HG02763 (cell line): ENCODE results near the gene SS18L1.

Experiments used
- ATAC-seq: cut with Tn5 transposase; IDR thresholded peaks from one replicate; pipeline ENCODE4 v1.9.1; 2021; ENCODE audit warnings: mild to moderate bottlenecking, moderate library complexity; ENCODE audit not compliant: unreplicated experiment

SS18L1 gene

DNA sequence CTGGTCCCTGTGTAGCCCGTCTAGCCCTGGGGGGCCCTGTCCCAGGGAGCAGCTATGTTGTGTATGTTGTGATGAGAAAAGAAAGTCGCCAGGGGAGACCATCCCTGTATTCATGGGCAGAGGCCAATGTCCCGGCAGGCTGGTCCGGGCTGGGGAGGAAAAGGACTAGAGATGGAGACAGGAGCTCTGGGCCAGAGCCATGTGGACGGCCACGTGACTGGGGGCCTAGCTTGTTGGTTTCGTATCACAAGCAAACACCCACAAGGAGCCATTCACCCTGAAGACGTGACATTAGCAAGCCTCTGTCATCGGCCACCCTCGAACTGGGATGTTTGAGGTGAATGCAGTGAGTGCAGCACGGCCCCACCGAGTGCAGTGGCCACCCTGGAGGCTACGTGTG, 79.4 kb downstream of the SS18L1 start:
- no peak for ATAC-seq

DNA sequence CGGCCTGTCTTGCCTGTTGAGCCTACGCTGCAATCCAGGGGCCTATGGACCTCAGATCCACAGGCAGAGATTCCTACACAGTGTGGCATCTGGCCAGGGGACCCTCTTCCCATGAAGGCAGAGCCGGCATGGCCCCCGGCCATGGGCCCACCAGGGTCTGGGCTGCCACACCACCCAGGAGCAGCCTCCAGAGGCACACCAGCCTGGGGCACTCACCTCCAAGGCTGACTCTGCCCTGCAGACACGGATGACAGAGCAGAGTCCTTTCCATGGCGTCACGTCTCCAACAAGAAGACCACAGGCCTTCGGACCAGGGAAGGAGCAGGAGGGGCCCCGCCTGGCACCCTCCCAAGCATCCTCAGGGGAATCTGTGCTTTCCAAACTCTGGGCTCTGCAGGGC, 80.0 kb downstream of the SS18L1 start:
- ATAC-seq, result no peak

DNA sequence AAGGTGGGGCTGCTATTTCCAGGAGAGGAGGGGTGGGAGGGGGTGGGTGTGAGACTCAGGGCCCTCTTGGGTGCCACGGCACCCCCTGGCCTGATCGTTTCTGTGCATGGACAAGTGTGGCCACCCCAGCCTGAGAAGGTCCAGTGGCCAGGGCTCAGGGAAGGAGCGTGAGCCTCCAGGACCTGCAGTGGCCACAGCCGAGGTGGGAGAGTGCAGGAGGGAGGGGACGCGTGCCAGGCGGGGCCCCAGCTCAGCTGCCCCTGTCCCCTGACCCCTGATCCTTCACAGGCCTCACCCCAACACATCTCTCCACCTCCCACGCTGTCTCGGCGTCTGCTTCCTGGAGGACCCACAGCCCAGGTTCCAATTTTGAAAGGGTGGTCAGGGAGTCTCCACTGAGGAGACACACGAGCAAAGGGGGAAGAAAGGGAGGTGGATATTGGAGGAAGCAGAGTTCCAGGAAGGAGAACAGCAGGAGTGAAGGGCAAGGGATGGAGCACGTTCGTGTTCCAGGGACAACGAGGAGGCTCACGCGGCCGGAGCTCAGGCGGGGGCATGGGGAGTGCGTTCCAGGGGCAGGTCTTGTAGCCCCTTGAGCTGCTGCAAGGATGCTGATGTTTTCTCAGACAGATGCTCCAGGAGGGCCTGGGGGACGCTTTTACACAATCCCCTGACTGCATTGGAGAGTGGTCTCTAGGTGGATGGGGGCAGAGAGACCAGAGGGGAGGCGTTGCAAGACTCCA, 80.7 kb downstream of the SS18L1 start:
- no peak for ATAC-seq

DNA sequence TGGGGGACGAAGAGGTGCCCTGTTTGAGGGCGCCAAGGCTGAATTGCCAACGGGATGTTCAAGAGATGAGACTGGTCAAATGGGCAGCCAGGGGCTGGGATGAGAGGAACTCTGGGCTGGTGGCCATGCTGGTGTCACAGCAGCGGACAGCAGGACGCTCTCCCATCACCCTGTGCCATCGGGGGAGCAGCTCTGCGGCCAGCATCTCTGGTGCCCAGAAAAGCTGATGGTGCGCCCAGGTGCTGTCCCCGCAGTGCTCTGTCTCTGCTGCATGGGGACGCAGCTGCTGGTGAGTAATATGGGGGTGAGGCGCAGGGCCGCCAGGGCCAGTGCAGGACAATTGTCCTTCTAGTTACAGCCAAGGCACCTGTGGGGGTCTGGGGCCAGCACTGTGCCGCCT, 81.5 kb downstream of the SS18L1 start:
- ATAC-seq, result no peak

DNA sequence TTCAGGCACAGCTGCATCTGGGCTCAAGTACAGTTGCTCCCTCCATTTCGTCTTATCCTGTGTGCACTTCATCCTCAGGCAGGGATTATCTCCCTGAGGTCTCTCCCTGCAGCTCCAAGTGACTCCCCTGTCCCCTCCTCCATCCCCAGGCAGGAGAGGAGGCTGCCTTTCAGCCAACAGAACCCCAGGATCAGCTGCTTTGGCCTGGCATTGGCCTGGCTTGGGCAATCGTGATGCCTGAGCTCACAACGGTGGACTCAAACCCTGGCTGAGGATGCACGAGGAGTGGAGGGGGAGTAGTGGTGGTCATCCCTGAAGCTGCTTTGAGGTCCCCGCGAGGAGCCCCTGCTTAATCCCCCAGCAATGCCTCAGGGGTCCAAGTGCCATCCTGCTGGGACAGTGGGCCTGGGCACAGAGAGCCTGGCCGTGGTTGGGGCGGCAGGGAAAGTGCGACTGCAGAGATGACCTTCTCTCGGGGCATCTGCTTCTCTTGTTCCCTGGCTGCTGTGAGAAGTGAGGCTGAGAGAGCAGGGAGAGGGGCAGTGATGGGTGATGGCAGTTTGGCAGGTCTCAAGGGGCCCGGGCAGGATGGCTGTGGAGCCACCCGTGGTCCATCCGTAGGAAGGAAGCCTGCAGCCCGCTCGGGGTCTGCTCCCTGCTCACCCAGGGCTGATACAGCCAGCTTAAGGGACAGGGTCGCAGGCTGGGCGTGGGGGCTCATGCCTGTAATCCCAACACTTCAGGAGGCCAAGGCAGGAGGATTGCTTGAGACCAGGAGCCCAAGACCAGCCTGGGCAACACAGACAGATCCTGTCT, 82.5 kb downstream of the SS18L1 start:
- ATAC-seq, result no peak

DNA sequence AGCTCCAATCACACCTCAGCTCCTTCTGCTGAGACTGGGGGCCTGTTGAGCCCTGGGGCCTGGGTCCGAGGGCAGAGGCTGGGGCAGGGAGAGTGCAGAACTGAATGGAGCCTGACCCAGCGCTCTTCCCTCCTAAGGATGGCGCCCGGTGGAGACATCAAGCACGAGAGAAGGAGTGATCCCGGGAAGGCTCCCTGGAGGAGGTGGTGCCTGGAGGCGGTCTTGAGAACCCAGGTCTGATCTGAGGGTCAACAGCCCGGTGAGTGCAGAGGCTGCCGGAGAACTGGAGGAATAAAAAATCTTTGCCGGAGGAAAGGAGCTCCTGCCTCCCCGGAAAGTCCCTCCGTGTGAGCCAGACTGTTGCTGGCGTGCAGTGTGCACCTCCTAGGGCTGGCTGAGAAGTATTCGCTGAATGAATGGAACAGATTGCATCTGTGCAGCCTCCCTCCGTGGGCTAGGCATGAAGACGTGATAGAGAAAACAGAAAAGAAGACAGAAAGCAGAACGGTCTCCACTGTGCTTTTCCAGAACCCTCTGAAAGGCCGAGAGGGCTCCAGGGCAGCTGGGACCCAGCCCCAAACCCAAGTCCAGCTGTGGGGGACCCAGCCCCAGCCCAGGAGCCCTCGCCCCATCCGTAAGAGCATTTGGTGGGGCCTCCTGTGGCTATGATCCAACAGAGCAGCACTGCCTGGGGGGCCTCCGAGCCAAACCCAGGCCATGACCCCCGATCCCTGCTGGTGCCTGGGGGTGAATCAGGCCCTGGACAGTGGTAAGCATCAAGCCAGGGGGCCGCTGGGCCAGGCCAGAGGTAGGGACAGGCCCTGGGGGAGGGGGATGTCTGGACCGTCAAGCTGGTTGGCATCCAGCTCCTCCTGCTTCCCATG, 83.4 kb downstream of the SS18L1 start:
- ATAC-seq, result no peak

DNA sequence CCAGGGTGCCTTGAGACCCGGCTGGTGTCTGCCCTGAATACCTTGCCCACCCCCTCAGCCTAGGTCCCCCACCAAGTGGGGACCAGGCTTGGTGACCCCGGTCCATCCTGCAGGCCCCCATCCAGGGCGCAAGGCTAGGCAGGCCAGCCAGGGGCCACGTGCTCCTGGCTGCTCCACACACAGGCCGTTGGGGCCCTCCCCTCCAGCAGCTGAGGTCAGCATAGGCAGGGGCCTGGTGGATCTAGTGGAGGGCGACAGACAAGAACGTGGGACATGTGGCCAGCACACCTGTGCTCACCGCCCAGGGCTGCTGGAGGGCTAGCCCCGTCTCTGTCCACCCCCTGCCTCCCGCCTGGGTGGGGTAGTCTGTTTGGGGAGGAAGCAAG, 84.0 kb downstream of the SS18L1 start:
- ATAC-seq, result no peak

DNA sequence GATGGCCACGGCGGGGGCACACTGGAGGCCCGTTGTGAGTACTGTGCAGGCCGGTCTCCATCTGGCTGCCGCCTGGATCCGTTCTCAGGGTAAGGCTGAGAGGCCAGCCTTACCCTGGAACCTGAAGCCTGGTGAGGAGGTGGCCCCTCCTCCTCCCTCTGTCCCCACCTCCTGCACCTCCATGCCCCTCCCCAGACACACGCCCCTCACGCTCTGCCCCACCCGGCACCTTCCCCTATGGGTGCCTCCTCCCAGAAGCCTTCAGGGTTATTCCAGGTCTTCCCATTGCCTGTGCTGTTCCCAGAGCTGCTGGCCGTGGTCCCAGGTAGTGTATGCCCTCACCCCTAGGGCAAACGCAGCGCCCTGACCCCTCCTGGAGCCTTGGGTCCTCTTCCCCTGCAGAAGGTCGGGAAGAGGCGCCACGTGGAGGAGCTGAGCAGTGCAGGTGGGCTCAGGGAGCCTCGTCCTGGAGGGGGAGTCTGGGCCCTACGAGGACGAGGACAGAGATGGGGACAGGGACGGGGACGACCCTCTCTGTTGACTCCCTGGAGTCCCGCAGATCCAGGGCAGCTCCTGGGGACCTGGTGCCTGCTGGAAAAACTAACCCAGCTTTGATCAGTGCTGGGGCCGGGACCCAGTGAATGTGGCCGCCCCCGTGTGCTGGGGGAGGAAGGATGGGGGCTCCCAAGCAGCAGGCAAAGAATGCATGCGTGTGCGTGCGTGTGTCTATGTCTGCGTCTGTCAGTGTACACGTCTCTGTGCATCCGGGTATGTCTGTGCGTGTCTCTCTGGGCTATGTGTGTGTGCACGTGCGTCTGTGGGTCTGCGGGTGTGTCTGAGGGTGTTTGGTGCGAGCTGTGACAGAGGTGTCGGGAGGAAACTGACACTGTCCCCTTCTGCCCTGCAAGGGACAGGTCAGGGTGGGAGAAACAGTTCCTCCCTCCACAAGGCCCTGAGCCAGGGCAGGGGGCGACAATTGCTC, 84.7 kb downstream of the SS18L1 start:
- ATAC-seq, result no peak

DNA sequence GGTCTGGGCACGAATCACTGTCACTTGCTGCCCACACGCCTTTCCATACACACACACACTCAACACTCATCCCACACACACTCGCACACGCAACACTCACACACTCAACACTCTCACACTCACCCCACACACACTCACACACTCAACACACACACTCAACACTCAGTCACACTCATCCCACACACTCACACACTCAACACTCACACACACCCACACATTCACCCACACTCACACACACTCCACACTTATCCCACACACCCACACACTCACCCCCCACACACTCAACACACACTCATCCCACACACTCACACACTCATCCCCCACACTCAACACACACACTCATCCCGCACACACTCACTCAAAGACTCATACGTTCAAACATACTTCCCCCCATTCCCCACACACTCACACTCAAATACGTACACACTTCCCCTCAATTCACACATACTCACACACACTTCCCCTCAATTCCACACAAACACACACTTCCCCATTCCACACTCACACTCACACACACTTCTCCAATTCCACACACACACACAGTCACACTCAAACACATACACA, 85.5 kb downstream of the SS18L1 start:
- ATAC-seq, result no peak

DNA sequence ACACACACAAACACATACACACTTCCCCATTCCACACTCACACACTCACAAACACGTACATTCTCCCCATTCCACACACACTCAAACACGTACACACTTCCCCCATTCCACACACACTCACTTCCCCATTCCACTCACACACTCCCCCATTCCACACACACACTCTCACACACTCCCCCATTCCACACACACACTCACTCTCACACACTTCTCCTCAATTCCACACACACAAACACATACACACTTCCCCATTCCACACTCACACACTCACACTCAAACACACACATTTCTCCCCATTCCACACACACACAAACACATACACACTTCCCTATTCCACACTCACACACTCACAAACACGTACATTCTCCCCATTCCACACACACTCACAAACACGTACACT, 86.1 kb downstream of the SS18L1 start:
- no peak for ATAC-seq

DNA sequence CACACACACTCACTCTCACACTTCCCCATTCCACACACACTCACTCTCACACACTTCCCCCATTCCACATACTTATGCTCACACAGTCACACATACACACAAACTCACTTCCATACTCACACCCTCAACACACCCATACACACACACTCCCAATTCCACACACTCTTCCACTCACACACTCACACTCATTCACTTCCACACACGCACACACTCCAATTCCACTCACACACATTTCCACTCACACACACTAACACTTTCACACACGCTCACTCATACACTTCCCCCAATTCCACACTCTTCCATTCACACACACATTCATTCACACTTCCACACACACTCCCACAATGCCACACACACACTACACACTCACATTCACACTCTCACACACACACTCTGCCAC, 86.7 kb downstream of the SS18L1 start:
- no peak for ATAC-seq

DNA sequence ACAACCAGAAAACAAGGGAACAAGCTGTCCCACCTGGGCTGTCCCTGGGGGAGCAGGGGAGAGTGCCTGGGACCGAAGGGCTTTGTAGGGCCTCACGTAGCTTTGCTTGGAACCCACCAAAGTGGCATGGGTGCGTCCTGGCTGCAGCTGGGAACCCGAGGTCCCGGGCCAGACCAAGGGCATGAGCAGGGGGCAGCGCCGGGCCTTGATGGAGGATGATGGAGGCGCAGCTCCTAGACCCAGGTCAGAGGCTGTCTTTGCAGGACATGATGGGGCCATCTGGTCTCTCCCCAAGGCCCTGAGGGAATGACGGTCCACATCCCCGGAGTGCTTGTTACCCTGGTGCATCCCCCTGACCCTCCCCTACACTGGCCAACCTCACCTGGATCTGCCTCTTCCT, 87.1 kb downstream of the SS18L1 start:
- ATAC-seq, result no peak

DNA sequence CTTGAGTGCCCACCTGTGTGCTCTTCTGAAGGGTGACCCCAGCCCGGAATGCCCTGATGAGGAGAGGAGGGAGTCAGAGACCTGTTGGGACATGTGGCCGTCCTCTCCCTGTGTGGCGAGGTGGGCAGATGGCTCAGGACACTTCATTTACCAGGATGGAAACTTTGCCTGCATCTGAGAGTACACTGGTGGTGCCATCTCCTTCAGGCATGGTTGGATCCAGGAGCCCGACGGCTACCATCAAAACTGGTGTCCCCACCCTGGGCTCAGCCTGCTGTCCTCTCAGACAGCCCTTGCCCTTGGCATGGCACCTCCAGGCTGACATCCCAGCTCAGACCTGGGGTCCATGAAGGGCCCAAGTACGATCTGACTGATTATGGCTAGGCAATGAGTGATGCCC, 87.7 kb downstream of the SS18L1 start:
- ATAC-seq, result no peak
